ENCODE data around the gene NCAPG2.

DNA sequence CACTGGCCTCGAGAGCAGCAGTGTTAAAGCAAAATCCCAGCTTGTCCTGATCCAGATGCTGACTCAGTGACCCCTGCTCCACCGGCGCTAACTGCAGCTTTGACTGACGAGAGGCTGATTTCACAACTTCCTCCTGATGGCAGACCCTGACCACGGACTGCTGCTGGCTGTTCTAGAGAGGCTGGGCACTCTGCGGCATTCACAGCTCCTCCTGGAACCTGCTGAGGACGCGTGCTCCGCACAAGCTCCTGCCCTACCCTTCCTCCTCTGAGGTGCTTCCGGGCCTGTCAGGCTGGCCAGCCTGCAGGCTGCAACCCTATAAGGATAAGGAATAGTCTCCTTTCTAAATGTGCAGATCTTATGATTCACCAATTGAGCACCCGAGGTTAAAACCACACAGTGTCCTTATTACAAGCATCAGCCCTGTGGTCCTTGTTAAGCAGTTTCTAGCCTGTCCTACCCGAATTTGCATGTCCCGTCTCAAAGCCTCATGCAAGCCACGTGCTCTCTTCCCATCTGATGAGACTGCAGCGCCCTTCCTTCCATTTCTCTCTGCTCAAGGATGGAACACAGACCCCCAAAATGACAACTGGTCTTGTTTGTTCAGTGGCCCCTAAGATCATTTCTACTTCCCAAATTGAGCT, 35.5 kb upstream of the NCAPG2 start:
- TF ChIP-seq, protein P1, sequence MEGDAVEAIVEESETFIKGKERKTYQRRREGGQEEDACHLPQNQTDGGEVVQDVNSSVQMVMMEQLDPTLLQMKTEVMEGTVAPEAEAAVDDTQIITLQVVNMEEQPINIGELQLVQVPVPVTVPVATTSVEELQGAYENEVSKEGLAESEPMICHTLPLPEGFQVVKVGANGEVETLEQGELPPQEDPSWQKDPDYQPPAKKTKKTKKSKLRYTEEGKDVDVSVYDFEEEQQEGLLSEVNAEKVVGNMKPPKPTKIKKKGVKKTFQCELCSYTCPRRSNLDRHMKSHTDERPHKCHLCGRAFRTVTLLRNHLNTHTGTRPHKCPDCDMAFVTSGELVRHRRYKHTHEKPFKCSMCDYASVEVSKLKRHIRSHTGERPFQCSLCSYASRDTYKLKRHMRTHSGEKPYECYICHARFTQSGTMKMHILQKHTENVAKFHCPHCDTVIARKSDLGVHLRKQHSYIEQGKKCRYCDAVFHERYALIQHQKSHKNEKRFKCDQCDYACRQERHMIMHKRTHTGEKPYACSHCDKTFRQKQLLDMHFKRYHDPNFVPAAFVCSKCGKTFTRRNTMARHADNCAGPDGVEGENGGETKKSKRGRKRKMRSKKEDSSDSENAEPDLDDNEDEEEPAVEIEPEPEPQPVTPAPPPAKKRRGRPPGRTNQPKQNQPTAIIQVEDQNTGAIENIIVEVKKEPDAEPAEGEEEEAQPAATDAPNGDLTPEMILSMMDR (IDR thresholded peaks at IDR 0.05), result no peak
- TF ChIP-seq POLR2A (IDR thresholded peaks at IDR 0.05), result no peak
